HG03064 (cell line): ENCODE results near the gene MX1.

Experiments
- ATAC-seq: cut with Tn5 transposase; IDR thresholded peaks from one replicate; pipeline ENCODE4 v1.9.1; 2021; ENCODE audit warnings: low read depth; ENCODE audit not compliant: unreplicated experiment

The MX1 gene

GRCh38 chr21:41458121-41458520 lies 32.1 kb downstream of the MX1 start:
- ATAC-seq, result no peak

- no peak for ATAC-seq
Measured at GRCh38 chr21:41458559-41458958, 32.5 kb downstream of the MX1 start.

DNA sequence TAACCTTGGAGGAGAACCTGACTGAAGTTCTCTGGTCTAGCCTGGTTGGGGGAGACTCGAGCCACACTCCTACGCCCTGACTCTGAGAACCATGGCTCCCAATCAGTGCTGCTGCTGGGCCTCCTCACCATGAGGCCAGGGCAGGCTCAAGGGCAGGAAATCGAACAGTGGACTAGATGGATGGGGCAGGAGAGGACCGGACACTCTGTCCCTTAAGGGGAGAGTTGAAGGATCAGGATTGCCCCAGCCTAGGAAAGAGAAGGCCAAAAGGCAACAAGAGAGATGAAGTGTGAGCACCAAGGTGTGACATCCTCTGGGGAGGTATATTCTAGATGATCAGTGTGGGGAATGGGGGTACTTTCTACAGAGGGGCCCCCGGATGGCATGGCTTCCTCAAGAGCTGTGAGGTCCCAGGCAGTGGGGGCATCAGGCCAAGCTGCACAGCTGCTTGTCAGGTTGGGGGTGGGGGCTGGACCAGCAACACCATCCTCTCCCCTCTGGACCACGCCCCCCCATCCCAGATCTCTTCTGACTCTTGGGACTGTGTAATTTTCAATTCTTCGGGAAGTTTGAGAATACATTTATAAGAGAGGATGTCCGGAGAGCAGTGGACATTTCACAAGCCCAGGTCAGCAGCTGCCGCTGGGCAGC lies 34.0 kb downstream of the MX1 start:
- no peak for ATAC-seq

GRCh38 chr21:41460578-41461527 lies 34.8 kb downstream of the MX1 start:
- no peak for ATAC-seq

DNA sequence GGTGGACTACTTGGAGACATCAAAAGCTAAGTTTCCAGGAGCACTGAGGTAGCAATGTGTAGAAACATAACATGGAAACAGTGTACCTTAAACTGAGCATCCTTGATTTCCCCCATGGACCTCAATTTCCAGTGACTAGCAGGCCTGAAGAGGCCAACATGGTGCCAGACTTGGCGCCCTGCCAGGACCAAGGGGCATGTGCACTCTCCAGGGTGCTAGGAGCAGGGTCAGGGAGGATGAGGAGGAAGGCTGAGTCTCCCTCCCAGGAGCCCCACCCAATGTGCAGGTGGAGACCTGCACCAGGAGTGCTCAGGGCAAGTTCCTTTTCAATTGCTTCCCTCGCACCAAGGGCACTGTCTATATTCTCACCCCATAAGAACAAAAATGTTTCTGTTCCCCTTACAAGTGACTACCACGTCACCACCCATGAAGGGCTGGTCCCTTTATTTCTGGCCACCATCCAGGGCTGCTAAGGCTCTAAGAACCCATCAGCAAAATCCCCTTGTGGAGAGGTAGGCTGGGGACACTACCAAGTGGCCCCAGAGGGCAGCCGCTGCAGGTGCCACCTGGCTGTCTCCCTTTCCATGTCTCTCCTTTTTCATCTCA lies 39.2 kb downstream of the MX1 start:
- no peak for ATAC-seq

DNA sequence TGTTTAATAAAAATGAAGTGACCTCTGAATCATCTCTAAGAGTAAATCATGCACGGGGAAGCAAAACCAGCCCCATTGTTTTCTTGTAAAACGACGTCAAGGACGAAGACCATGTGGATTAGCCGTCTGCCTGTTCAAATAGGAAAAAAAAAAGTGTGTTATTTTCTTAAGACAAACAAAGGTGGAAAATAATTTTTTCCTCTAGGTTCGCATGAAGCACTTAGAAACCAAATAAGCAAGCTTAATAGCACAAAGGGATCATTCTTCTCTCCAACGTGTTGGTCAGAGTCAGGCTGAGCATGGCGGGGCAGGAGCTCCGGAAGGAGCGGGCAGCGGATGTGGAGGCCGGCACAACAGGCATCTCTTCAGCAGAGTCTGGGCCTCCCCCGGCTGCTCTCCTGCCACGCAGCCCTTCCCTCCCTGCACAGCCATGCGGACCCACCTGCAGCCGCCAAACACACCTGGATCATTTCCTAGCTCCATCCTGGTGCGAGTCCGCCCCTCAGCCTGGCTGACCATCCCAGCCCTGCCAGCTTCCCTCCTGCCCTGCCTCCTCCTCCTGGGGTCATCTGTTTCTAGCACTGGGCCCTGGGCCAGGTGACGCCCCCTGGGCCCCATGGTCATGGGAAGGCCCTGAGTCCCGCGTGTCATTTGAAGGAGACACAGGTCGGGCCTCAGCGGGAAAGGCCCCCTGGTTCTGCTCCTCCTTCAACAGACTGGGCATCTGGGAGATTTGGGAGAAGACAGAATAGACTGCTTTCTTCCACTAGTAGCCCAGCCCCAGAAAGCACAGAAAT lies 40.2 kb downstream of the MX1 start:
- ATAC-seq, result no peak

DNA sequence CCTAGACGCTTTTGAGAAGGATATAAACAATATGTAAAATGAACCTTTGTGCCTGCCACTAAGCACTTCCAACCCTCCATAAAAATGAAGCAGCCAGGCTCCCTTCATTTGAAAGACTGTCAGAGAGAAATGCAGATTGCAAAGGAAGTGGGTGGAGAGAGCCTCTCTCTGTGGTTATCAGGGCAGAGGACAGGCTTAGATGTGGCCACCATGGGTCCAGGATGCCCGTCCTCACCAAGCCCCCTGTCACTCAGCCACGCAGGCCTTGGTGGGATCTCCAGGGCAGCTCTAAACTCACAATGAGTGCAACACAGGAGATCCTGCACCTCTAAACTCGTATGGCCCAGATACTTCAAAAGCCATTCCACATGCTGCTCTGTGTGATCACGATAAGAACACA lies 44.0 kb downstream of the MX1 start:
- ATAC-seq, result no peak

DNA sequence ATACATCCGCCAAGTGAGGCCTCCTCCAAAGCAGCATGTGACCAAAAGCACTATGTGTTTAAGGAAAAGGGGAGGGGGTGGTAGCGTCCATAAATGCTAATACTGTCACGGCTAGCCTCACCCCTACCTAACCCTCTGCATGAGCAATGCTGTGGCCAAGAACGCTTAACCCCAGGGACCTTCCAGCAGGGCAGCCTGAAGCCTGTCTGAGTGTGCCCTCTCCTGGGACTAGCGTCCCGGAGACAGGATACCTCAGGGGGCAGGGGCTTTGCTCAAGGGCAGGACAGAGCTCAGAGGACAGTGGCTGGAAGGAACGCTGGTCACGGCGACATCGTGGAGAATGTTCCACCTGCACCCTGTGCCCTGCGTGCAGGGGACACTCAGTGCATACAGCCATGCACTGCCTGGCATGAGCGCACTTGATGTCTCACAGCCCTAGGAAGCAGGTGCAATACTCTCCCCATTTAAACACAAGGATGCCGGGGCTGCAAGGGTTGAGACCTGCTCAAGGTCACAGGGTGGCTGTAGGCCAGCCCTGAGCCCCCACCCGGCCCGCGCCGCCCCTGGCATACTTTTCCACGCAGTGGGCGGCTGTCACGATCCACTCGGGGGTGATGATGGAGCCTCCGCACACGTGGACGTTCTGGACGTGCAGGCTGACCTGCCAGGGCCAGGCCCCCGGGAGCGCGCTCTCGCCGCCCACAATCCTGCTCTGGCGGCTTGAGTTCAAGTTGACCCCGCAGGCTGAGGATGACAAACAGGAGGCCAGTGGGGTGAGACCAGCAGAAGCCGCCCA lies 46.9 kb downstream of the MX1 start:
- ATAC-seq, result no peak

DNA sequence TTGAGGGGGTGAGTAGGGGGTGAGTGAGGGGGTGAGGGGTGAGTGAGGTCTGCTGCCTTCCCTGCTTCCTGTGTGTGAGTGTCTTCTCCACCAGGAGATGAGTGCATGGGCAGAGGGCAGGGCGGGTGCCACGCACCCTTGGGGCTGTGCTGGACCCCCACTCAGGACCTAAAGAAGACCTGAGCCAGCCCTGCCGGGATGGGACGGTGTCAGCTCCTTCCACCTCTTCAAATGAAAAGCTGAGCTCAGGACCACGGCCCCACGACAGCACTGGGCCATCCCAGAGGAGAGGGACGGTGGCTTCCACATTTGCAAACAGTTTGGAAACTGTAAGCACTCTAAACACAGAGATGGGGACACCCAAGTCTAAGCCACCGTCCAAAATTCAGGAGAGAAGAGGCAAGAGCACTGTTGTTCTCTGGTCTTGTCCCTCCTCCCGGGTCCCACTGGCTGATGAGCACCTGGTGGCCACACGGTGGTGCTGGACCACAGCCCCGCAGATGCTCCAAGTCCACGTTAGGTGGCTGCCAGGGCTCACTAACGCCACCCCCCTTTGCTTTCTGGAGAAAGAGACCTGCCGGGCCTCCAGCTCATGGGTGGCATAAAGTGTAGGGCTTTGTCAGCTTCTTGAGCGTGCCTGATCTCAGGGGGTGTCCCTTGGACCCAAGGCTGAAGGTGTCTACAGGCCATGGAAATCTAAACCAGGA lies 49.8 kb downstream of the MX1 start:
- no peak for ATAC-seq

DNA sequence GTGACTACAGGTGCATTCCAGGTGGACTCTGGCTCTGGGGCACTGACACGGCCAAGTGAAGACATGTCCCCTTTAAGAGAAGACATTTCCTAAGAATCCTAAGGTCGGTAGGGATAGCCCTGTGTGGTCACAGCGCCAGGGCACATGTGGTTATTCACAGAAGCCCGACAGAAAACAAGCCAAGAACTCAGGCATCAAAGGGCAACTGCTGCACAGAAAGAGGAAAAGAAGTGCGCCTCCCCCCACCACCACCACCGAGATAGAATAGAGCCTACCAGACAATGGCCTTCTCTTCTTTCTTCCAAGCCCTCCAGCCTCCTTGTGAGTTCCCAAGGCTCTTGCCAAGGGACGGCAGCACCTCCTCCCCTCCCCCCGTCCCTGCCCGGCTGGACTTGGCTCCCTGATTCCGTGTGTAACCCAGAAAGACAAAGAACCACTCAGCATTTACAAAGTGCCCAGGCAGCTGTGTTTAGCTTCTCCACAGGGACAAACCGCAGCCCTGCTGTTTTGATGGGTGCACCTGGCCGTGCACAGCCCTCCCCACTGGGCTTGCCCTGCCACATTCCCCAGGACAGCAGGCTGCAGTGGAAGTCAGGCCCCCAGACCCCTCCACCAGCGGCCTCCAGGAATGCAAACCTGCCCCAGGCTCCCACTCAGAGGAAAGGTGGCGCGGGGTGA lies 51.7 kb downstream of the MX1 start:
- no peak for ATAC-seq

- no peak for ATAC-seq
Measured at GRCh38 chr21:41478319-41479177, 52.5 kb downstream of the MX1 start.

DNA sequence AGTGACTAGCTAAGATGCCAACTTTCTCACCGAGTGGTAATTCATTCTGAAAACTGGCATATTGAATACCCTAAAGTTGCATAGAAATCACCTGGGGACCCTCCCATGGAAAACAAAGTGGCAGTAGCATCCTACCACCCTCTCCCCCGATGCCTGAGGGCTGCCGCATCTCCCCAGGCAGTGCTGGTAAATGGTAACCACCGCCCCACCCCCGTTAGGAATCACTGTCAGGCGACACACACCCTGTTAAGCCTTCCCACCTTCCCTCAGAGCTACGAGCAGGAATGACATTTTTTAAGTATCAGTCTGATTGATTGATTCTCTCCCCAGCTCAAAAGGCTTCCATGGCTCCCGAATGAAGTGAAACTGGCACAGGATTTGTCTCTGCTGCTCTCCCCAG lies 53.6 kb downstream of the MX1 start:
- no peak for ATAC-seq

DNA sequence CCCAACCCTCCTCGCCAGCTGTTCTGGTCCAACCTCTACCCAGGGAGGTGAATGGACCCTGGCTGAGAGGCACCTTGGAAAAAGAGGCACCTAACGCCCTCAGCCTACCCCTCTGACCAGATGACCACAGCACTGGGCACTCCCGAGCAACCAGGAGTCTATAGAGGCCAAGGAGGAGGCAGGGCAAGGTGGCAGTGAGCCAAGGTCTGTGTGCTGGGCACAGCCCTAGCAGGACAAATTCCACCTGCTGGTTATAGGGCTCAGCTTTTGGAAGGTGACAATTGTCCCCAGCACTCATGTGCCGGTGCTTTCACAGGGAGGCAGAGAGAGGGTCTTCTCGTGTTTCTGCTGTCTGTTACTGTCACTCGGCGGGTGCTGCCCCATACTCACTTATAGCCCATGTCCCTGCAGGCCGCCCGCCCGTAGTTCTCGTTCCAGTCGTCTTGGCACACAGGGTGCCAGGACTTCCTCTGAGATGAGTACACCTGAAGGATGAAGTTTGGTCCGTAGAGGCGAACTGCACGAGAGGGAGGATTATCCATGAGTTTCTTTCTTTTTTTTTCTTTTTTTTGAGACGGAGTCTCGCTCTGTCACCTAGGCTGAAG lies 54.1 kb downstream of the MX1 start:
- no peak for ATAC-seq

DNA sequence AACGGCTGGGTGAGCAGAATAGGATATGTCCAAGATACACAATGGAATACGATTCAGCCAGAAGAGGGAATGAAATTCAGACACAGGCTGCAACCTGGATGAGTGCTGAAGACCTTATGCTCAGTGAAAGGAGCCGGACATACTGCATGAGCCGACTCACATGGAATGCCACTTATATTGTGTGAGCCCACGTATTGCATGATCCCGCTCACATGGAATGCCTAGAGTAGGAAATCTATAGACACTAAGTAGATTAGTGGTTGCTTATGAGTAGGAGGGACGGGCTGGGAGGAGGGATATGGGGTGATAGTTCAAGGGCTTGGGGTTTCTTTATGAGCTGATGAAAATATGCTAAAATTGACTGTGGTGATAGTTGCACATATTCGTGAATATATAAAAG lies 55.2 kb downstream of the MX1 start:
- no peak for ATAC-seq

- ATAC-seq, result no peak
Measured at GRCh38 chr21:41482301-41482700, 56.3 kb downstream of the MX1 start.

DNA sequence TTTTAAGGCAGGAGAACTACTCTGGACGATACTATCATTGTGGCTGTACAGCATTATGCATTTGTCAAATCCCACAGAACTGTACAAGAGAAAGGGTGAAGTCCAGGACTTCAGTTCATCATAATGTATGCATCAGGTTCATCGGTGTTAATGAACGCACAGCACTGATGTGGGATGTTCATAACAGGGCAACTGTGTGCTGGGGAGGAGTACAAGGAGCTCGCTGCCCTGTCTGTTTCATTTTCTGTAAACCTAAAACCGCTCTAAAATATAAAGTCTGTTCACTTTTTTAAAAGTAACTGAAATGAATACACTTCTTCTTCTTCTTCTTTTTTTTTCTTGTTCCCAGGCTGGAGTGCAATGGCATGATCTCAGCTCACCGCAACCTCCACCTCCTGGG lies 56.9 kb downstream of the MX1 start:
- ATAC-seq, result no peak

- ATAC-seq, result no peak
Measured at GRCh38 chr21:41483415-41483814, 57.4 kb downstream of the MX1 start.

- no peak for ATAC-seq
Measured at GRCh38 chr21:41483973-41484372, 57.9 kb downstream of the MX1 start.
